Lower lobe of right lung (tissue), 2 donors: ENCODE measurements around the gene IQCK. TPM values are rescaled to one million over a fixed set of nuclear protein-coding genes. Genes with fewer than 3 reads are reported as not detected.

ENCODE experiments used
- ATAC-seq, 2 donors: fragments of 200-7000 bp; cut with Tn5 transposase; one replicate each; pipeline ENCODE4 v1.9.1; 2020 to 2022; ENCODE audit warnings: mild to moderate bottlenecking in 2 of 2, moderate library complexity in 2 of 2
- DNase-seq: peaks from one replicate; pipeline ENCODE4 v3.0.0-alpha.2; 2020
- H3K27ac ChIP-seq: fragments of 200-600 bp; one replicate; pipeline ENCODE4 v1.8.0; 2022
- H3K27me3 ChIP-seq: fragments of 200-600 bp; one replicate; pipeline ENCODE4 v1.8.0; 2022; ENCODE audit warnings: low read depth
- H3K36me3 ChIP-seq: fragments of 200-600 bp; one replicate; pipeline ENCODE4 v1.8.0; 2022; ENCODE audit warnings: mild to moderate bottlenecking
- H3K4me1 ChIP-seq: fragments of 200-600 bp; one replicate; pipeline ENCODE4 v1.8.0; 2022
- H3K4me3 ChIP-seq: fragments of 200-600 bp; one replicate; pipeline ENCODE4 v1.8.0; 2022; ENCODE audit warnings: mild to moderate bottlenecking
- H3K9me3 ChIP-seq: fragments of 200-600 bp; one replicate; pipeline ENCODE4 v1.8.0; 2022
- intact Hi-C: fragments of 100-400 bp; cut with DNase I; formaldehyde crosslinking; loops from one replicate; pipeline ENCODE4 v1.11.0; 2022
- total RNA-seq: library from RNA; stranded (reverse); fragmentation: NEBNext Ultra II Directional; extraction: Animal tissue kit (Norgen Biotek cat#: 25700); gene quantifications from one replicate; pipeline ENCODE4 v1.2.1, GENCODE V29; 2021
- TF ChIP-seq, protein P1 (sequence below): fragments of 200-600 bp; IDR thresholded peaks from one replicate; pipeline ENCODE4 v1.8.0; 2022; ENCODE audit warnings: antibody characterized with exemption, mild to moderate bottlenecking
- donor health status: DM: no; HTN: yes; CAD: no; lungs with severe emphysema.

IQCK gene
- total RNA-seq, 1 donor from 2014 or later = 14.1 TPM

DNA sequence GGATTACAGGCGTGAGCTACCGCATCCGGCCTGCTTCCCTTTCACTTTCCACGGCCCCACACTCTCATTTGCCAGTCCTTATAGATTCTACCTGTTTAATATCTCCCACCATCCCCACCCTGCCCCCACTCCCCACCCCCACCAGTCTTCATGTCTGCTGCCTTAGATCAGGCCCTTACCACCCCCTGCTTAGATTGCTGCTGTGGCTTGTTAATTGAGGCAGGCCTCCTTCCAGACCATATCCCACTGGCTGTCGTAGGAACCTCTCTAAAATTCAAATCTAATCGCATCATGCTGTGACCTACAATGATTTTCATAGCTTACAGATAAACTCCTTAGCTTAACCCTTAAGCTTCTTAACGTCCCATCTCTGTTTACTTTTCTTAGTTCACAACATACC, 4.9 kb downstream of the IQCK start:
- ATAC-seq = no peak
- intact Hi-C loops = no loop called here
- no peak for DNase-seq
- Histone ChIP-seq H3K36me3 (no peaks in the 10 kb centered on the region), H3K4me3 (no peak overlapping the region), H3K4me1 (peaks cover 16% of the 10 kb centered on the region), H3K27ac (no peak overlapping the region), H3K9me3 (no peaks in the 10 kb centered on the region), H3K27me3 (no peaks in the 10 kb centered on the region)
- TF ChIP-seq, protein P1, sequence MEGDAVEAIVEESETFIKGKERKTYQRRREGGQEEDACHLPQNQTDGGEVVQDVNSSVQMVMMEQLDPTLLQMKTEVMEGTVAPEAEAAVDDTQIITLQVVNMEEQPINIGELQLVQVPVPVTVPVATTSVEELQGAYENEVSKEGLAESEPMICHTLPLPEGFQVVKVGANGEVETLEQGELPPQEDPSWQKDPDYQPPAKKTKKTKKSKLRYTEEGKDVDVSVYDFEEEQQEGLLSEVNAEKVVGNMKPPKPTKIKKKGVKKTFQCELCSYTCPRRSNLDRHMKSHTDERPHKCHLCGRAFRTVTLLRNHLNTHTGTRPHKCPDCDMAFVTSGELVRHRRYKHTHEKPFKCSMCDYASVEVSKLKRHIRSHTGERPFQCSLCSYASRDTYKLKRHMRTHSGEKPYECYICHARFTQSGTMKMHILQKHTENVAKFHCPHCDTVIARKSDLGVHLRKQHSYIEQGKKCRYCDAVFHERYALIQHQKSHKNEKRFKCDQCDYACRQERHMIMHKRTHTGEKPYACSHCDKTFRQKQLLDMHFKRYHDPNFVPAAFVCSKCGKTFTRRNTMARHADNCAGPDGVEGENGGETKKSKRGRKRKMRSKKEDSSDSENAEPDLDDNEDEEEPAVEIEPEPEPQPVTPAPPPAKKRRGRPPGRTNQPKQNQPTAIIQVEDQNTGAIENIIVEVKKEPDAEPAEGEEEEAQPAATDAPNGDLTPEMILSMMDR = no peak

DNA sequence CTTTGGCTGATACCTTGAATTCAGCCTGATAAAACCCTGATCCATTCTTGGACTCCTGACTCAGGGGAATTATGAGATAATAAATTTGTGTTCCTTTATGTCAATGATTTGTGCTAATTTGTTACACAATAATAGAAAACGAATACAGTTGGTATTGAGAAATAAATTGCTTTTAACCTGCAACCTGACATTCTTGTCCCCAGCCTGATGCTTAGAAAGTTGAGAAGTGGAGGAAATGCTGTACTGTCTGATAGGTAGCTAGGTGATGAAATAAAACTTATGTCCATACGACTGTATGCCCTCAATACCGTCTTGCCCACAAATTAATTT, 10.5 kb downstream of the IQCK start:
- H3K27me3 ChIP-seq = no peaks in the 10 kb centered on the region
- TF ChIP-seq, protein P1 = no peak
- DNase-seq (no peak), ATAC-seq (no peak)
- no peak overlapping the region for H3K27ac ChIP-seq
- no peaks in the 10 kb centered on the region for H3K4me1 ChIP-seq
- H3K36me3 ChIP-seq = no peaks in the 10 kb centered on the region
- intact Hi-C loops = no loop called here
- no peak overlapping the region for H3K4me3 ChIP-seq
- H3K9me3 ChIP-seq = no peaks in the 10 kb centered on the region

DNA sequence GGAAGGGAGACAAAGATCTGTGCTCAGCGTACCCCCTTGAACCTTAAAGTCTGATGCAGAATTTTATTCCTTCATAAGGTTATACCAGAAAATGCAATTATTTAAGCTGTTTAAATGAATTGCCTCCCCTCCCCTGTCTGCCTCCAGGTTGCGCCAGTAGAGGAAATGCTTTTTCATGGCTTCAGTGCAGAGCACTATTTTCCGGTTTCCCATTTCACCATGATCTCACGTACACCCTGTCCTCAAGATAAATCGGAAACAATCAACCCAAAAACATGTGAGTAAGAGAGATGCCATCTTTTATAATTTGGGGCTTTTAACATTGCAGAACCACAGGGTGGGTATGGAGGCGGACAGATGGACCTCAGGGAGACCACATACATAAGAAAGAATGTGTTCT, 15.5 kb downstream of the IQCK start:
- H3K9me3 ChIP-seq = no peaks in the 10 kb centered on the region
- TF ChIP-seq, protein P1 = no peak
- DNase-seq (no peak), ATAC-seq (no peak)
- H3K27ac ChIP-seq = no peak overlapping the region
- no peak overlapping the region for H3K4me3 ChIP-seq
- no peaks in the 10 kb centered on the region for H3K27me3 ChIP-seq
- H3K36me3 ChIP-seq = peaks cover 13% of the 10 kb centered on the region
- H3K4me1 ChIP-seq = no peaks in the 10 kb centered on the region
- intact Hi-C loops = no loop called here

DNA sequence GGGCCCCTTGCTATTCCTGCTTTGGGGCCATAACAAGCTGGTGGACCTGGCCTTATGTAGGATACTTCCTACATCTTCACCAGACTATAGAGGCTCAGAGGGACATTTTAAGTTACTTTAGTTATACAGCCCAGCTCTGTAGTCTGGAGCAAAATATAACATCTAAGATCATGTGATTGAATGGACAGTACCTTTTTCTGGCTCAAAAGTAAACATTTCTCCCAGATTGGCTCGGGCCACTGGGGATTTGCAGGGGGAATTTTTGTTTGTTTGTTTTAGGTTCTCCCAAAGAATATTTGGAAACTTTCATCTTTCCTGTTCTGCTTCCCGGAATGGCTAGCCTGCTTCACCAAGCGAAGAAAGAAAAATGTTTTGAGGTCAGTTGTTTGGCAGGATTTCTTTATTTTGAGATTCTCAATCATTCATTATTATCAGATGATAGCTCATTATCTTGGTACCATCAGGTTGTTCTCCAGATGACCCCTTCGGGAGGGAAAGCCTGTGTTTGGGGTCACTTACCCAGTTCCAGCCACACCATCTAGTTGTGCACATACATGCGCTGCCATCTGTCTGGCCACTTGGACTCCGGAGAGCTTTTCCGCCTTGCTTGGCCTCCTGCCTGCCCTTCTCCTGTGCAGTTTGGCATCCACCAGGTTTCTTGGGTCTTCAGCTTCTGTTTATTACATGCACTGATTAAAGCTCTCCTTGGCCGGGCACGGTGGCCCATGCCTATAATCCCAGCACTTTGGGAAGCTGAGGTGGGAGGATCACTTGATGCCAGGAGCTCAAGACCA, 17.2 kb downstream of the IQCK start:
- no peaks in the 10 kb centered on the region for H3K27me3 ChIP-seq
- peaks cover 13% of the 10 kb centered on the region for H3K36me3 ChIP-seq
- H3K4me1 ChIP-seq = no peaks in the 10 kb centered on the region
- no peak overlapping the region for H3K27ac ChIP-seq
- DNase-seq (no peak), ATAC-seq (no peak)
- H3K4me3 ChIP-seq = no peak overlapping the region
- no peaks in the 10 kb centered on the region for H3K9me3 ChIP-seq
- intact Hi-C loops = no loop called here
- TF ChIP-seq, protein P1 = no peak

DNA sequence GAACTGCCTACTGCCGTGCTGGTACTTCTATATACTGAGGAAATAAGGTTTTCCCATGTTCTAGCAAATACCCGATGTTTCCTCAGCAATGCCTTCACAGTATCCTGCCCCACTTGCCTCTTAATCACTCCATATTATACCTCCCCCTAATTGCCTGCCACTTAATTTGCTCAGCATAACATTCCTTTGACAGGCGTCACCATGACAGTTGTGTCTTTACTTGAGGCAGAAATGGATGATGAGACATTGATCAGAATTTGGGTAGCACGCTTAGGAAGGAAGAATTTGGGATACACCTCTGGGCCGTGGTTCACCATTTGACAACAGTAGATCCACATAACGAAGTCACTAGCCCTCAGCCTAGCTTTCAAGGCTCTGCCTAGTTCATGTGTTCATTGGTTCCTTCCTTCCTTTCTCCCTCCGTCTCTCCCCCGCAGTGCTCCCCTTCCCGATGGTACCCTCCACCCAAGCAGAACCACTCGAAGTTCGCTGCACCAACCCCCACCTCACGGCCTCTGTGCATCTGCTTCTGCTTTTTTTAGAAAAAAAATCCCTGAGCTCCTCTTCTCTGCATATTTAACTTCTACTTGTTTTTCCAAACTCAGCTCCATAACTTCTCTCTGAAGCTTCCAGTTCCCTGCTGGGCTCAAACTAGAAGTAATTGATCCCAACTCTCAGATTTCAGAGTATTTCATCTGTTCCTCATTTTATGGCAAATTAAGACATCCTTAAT, 19.4 kb downstream of the IQCK start:
- TF ChIP-seq, protein P1 = no peak
- Histone ChIP-seq H3K27ac (no peak overlapping the region), H3K4me1 (no peaks in the 10 kb centered on the region), H3K4me3 (no peak overlapping the region), H3K27me3 (no peaks in the 10 kb centered on the region), H3K9me3 (no peaks in the 10 kb centered on the region), H3K36me3 (peaks cover 15% of the 10 kb centered on the region)
- intact Hi-C loops = no loop called here
- ATAC-seq (no peak), DNase-seq (no peak)
